Pons (tissue), 1 donor: ENCODE results near the gene DERL3.
"Not testable (repeated sequence)": the region's sequence is repeated elsewhere in the genome, so short reads cannot be mapped to it uniquely, and the experiment has no call there.

Experiments
- DNase-seq: peaks from one replicate; pipeline ENCODE4 v3.0.0-alpha.2; 2016; ENCODE audit warnings: low spot score

The DERL3 gene

DNA sequence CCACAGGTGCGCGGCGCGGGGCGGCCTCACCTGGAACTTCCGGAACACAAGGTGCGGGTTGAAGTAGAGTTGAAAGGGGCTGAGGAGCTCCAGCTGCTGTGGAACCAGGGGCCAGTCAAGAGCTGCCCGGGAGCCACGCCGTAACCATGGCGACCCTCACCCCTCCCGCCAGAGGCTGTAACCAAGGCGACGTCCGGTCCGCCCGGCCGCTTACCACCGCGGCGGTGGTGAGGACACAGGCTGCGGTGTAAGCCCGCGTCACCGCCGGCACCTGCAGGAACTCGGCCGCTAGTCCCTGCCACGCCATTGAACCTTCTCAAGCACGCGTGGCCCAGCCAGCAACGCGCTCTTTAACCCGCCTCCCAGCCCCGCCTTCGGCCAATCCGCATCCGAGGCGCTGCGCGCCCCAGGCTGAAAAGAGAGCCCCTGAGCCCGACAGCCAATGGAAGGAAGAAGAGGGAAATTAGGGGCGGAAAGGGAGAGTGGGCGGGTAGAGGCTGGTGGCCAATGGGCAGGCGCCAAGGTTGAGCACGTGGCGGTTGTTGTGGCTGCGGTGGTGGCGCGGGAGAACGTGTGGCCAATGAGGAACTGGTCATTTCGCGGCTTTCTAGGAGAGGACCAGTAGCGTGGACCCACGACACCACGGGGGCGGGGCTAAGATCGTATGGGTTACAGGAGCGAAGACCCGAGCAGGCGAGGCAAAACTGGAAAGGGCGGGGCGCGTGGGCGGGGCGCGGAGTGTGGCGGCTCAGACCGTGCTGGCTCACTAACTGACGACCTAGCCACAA is at the start of gene DERL3:
DERL3 (minus strand) TSS at position 326 of the 788 bp plus-strand sequence; CDS start at position 307, 19 bp downstream.
- peak; percentile 94 for DNase-seq

DNA sequence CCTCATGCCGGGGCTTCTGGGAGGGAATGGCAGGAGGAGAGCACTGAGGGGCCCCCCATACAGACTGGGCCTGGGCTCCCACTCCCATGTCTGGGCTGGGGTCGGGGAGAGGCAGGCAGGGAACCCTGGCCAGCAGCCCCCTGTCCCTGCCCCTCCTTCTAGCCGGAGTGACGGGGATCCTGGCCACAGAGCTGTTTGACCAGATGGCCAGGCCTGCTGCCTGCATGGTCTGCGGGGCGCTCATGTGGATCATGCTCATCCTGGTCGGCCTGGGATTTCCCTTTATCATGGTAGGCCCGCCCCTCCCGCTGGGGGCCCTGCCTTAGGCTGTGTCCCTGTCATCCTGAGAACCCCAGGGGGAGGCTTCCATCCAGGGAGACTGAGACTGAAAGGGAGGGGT is 45.3 kb upstream of the DERL3 start:
- no peak for DNase-seq

GRCh38 chr22:23883658-23884057 is 44.9 kb upstream of the DERL3 start:
- no peak for DNase-seq

GRCh38 chr22:23882370-23882769 is 43.6 kb upstream of the DERL3 start:
- DNase-seq: no peak

DNA sequence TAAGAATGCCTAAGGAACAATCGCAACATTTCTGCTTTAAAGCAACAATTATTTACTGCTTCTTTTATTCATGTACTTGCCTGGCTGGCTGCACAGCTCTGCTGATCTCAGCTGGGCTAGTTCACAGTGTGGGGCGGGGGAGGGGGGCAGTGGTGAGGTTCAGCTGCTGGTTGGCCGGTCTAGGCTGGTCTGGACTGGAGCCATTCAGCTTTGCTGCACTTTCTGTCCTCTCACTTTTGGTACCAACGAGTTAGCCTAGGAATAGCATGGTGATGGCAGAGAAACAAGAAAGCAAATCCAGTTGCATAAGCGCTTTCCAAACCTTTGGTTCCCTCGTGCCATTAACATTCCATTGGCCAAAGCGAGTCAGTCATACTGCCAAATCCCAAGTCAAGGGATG is 39.4 kb upstream of the DERL3 start:
- DNase-seq: no peak

GRCh38 chr22:23877566-23877965 is 38.8 kb upstream of the DERL3 start:
- DNase-seq: no peak

- no peak for DNase-seq
Observed at GRCh38 chr22:23875801-23876200, 37.0 kb upstream of the DERL3 start.

GRCh38 chr22:23874871-23875270 is 36.1 kb upstream of the DERL3 start:
- no peak for DNase-seq

GRCh38 chr22:23868580-23868979 is 29.8 kb upstream of the DERL3 start:
- no peak for DNase-seq

- not testable (repeated sequence) for DNase-seq
Observed at GRCh38 chr22:23864499-23865154, 25.8 kb upstream of the DERL3 start.

DNA sequence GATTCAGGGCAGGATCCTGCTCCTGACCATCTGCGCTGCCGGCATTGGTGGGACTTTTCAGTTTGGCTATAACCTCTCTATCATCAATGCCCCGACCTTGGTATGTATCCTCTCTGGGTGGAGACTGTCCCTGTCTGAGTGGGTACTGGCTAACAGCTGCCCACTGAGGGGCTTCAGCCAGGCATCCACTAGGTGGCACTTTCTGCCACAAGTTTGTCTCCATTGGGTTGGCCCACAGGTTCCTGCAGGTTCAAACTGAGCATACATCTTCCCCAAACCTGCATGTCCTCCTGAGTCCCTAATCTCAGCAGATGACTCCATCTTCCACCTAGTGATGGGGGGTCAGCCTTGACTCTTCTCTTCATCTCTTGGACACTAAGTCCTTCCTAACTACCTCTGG is 23.3 kb upstream of the DERL3 start:
- no peak for DNase-seq

DNA sequence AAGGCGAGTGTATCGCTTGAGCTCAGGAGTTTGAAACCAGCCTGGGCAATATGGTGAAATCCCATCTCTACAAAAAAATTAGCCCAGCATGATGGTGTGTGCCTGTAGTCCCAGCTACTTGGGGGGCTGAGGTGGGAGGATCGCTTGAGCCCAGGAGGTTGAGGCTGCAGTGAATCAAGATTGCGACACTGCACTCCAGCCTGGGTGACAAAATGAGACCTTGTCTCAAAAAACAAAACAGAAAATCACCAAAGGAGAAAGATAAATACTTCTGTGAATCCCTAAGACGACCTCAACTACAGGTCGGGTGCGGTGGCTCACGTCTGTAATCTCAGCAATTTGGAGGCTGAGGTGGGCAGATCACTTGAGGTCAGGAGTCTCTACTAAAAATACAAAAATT is 21.4 kb upstream of the DERL3 start:
- not testable (repeated sequence) for DNase-seq

GRCh38 chr22:23859201-23859600 is 20.4 kb upstream of the DERL3 start:
- no peak for DNase-seq

DNA sequence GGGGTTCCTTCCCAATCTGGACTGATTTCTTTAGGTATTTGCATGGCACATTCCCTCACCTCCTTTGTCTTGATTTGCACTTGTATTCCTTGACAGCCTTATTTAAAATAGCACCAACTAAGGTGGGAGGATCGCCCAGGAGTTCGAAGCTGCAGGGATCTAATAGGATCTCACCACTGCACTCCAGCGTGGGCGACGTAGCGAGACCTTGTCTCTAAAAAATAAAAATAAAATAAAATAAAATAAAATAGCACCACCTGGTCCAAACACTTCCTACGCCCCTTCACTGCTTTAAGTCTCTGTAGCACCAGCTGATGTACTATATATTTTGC is 19.6 kb upstream of the DERL3 start:
- DNase-seq: no peak

- peak; percentile 98 for DNase-seq
Observed at GRCh38 chr22:23857606-23858483, 19.0 kb upstream of the DERL3 start, which contains the start of gene SLC2A11. Gene SLC2A11, plus strand, starts transcription at chr22:23857875. Its CDS starts 125 bp downstream, at chr22:23858000.

- peak; percentile 31 for DNase-seq
Observed at GRCh38 chr22:23856721-23857605, 18.2 kb upstream of the DERL3 start.

DNA sequence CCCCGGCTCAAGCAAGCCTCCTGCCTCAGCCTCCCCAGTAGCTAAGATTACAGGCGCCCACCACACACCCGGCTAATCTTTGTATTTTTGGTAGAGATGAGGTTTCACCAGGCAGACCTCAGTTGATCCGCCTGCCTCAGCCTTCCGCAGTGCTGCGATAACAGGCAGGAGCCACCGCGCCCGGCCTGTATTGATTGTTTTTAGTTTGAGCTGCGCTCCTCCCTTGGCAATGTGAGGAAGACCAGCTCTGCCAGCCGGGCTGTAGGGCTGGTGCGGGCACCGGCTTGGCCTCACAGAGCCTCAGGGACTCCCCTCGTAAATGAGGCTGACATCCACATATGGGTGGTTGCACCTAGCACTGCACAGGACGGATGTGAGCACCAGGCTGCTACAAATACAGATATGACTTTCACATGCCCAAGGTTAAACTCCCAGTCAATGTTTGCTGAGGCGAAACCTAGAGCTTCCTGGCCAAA is 11.4 kb upstream of the DERL3 start:
- DNase-seq: no peak

- DNase-seq: no peak
Observed at GRCh38 chr22:23849009-23850006, 10.5 kb upstream of the DERL3 start.

GRCh38 chr22:23847991-23848864 is 9.4 kb upstream of the DERL3 start:
- DNase-seq: no peak
